NK-92 treated with Interleukin-12 subunit alpha and Interleukin-12 subunit beta, amount 100 ng/mL, for 24 hours (cell line): ENCODE data around the gene PMFBP1.
"Not testable (repeated sequence)": the region's sequence is repeated elsewhere in the genome, so short reads cannot be mapped to it uniquely, and the experiment has no call there.

ENCODE experiments used
- DNase-seq: peaks from one replicate; lab custom pipeline; 2025; lab: John Stamatoyannopoulos, UW

Gene PMFBP1

DNA sequence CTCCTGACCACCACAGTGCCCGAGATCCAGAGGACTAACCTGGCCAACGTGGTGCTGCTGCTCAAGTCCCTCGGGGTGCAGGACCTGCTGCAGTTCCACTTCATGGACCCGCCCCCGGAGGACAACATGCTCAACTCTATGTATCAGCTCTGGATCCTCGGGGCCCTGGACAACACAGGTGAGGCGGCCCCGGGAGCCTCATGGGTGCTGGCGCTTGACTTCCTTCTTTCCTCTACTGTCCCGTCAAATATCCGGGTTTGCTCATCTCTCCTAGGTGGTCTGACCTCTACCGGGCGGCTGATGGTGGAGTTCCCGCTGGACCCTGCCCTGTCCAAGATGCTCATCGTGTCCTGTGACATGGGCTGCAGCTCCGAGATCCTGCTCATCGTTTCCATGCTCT lies 64.6 kb downstream of the PMFBP1 start:
- DNase-seq = no peak

DNA sequence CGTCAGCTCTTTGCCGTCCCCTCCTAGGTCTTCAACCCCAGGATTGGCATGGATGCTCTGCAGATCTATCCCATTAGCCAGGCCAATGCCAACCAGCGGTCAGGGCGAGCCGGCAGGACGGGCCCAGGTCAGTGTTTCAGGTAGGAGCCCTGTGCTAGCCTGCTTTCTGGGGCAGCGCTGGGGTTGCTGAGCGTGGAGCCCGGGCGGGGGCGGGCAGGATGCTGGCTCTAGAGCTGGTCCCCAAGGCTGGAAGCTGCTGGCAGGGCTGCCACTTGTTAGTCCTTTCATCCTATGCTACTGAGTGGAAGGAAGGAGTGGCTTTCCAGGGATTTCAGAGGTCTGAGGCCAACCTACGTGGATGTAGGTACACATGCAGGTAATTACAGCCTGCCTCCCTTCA lies 66.0 kb downstream of the PMFBP1 start:
- no peak for DNase-seq

DNA sequence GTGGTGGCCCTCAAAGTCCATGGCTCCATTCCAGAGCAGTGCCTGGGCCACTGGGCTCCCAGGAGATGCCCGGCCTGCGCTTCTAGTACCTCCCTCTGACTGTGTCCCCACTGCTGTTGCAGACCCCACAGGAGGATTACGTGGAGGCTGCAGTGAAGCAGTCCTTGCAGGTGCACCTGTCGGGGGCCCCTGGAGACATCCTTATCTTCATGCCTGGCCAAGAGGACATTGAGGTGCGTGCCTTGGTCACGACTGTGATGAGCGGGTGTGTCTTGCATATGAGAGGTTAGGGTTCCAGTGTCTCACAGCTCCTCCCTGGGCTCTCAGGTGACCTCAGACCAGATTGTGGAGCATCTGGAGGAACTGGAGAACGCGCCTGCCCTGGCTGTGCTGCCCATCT lies 67.0 kb downstream of the PMFBP1 start:
- DNase-seq = no peak

DNA sequence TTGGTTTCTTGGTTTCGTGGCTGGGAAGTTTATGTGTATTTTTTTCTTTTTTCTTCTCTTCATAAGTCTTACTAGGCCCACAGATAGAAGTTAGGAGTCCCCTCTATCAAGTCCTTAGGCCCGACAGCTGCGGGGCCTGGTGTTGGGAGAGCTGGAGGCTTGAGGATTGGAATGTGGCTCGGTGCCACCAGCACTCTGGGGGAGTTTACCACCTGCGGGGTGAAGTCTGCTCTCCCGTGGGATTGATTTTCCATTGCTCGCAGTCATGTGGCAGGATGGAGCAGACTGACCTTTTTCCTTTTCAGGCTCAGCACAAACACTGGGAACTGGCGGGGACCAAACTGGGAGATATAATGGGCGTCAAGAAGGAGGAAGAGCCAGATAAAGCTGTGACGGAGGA lies 70.8 kb downstream of the PMFBP1 start:
- DNase-seq = no peak

DNA sequence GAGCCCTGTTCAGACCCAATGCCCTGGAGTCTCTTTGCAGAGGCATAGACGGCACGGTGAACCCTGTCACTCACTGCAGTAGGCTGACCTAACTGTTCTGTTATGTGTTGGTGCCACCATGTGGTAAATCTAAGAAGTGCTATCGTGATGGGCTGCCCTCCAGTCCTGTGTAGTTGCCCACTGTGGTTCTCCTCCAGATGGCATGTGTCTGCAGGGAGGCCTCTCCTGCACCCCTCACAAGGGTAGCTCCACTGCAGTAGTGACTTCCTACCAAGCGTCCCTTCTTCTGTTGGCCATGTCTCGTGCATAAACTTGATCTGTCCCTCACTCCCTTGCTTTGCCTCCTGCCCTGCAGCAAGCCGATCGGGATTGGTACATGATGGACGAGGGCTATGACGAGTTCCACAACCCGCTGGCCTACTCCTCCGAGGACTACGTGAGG lies 72.6 kb downstream of the PMFBP1 start:
- DNase-seq = no peak

DNA sequence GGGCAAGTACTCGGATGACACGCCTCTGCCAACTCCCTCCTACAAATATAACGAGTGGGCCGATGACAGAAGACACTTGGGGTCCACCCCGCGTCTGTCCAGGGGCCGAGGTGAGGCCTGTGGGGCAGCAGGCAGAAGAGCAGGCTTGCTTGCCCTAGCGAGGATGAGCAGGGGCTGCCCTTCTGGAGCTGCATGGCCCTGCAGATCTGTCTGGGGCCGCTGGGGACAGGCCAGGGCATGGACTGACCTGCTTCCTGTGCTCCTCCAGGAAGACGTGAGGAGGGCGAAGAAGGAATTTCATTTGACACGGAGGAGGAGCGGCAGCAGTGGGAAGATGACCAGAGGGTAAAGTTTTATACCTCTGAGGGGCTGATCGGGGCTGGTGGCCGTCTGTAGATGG lies 73.0 kb downstream of the PMFBP1 start:
- no peak for DNase-seq

DNA sequence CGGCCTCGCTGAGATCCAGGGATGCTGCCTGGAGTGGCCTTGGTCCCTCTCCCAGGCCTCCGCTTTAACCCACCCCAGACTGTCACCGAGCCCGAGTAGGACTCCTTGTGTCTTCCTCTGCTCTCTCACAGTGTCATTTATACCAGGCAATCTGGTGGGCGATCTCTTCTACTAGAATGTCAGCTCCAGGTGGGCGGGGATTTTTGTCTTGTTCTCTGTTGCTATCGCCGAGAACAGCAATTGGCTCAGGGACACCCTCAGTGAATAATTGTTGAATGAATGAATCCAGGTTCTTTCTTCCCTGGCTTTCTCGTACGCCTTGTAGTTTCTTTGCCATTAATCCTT lies 77.7 kb downstream of the PMFBP1 start:
- no peak for DNase-seq

DNA sequence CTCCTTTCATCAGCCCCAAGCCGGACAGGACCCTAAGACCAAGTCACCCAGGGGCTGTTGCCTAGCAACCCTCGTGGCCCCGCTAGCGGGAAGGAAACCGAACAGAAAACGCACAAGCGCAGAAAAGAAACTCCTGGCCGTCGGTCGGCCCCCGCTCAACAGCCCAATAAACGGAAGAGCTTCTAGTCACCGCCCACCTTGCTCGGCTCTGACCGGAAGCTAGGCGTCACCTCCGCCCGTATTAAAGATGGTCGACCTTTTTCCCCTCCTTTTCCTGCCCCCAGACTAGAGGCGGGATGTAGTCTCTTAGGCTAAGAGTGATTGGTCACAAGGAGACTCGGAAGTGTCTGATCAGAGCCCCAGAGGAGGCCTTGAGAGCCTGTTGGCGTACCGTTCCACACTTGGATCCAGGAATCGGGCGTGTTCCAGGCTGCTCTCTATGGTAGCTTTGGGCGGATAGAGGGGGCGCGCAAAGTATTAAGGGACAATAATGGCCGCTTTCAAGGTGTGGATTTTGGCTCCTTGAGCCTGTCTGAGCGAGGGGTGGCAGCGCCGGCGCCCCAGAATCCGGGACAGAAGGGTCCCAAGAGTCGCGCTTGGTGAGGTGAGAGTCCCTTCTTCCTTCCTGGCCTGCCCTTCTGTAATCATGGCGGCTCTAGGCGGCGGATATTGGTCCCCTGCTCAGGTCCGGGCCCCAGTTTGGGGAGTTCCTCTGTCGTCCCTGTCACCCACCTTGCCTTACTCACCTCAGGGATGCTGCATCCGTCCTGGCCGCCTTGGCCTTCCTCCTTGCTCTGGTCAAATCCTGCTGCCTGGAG lies 78.3 kb downstream of the PMFBP1 start, which contains the start of the genes DHX38 and TXNL4B:
Gene DHX38, plus strand, starts transcription at position 400 of the 818 bp plus-strand sequence. CDS start 2,311 bp downstream, outside the sequence.
Gene TXNL4B, minus strand, starts transcription at position 173 of the 818 bp plus-strand sequence. CDS start 2,871 bp downstream, outside the sequence.
- DNase-seq = peak; percentile 83

DNA sequence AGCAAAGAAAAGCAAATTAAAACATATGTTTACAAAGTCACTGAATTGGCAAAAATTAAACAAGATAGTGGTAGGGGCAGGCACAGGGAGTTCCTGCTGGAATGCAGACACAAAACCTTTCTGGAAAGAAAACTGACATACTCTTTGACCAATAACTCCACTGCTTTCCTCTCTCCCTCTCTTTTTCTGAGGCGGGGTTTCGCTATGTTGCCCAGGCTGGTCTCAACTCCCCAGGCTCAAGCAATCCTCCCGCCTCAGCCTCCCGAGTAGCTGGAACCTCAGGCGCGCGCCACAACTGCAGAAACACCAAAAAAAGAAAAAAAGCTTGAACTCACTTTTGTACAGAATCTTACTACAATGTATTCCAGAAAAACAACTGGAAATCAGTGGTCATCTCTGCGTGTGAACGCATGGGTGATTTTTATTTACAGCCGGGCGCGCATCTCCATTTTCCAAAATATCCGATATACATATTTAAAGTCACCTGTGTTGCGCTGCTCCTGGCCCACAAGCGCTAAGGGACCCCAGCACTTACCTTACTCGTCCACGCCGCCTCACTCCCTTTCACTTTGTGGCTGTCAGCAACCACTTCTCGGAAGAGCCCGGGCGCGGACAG lies 79.0 kb downstream of the PMFBP1 start:
- no peak for DNase-seq

DNA sequence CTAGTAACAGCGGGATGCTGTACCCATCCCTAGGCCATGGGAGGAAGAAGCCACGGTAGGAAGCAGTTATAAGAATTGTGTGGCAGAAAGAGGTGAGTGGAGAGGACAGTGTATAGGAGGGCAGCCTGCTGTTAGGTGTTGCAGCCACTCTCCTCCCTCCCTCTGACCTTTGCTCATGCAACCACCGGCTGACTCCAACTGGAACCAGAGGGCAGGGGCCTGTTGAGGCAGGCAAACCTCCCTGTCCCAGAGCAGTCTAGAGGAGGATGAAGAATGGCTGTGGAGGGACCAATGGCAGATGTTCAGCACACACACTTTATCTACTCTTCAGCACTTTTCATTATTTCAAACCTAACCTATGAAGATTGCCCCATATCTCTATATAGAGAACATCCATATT lies 80.7 kb downstream of the PMFBP1 start:
- no peak for DNase-seq

DNA sequence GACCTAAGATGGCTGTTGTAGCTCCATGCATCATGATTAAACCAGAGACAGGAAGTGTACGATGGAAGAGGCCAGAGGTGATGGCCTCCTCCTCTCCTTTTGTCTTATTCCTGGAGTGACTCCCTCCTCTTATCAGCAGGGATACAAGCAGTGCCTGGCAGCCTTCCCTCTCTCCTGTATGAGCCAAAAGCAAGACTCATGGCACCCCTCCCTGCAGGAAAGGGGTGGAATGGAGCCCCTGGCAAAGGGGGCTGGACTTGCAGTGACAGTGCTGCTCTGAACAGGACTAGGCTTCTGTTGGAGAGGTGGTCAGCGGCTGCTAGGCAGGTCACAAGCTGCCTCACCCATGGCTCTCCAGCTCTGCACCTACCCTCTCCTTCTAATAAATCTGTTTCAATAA lies 87.0 kb downstream of the PMFBP1 start:
- no peak for DNase-seq

DNA sequence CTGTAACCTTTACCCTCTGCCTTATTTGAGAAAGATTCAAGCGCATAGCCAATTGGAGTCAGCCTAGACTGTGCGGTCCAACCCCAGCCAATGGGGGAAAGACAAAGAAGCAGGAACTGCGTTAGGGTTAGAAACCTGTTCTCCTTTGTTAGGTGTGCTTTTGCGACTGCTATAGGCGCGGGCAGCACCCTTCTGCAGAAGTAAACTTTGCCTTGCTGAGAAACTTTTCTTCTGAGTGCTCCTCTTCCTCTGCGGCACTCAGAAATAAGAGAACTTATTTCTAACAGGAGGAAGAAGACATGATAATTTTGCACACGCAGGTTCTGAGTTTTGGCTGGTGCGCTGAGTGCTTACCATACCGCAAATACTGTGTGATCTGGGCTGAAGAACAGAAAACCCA lies 87.5 kb downstream of the PMFBP1 start:
- DNase-seq = no peak

DNA sequence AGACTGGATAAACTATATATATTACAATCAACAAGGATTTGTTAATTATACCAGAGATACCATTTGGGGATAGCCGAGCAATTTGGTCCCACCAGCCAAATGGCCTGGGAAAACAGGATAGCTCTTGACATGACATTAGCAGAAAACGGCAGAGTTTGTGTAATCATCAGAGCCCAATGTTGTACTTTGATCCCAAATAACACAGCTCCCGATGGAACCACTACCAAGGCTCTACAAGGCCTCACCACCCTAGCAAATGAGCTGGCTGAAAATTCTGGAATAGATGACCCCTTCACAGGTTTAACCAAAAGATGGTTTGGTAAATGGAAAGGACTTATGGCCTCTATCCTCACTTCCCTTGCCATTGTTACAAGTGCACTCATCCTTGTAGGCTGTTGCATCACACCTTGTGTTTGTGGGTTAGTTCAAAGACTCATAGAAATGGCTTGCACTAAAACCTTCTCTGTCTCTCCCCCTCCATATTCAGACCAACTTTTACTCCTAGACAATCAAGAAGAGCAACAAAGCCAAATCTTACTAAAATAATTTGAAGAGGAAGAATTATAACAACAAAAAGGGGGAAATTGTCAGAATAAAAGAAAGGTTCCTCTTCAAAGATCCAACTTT lies 88.1 kb downstream of the PMFBP1 start:
- DNase-seq = no peak

DNA sequence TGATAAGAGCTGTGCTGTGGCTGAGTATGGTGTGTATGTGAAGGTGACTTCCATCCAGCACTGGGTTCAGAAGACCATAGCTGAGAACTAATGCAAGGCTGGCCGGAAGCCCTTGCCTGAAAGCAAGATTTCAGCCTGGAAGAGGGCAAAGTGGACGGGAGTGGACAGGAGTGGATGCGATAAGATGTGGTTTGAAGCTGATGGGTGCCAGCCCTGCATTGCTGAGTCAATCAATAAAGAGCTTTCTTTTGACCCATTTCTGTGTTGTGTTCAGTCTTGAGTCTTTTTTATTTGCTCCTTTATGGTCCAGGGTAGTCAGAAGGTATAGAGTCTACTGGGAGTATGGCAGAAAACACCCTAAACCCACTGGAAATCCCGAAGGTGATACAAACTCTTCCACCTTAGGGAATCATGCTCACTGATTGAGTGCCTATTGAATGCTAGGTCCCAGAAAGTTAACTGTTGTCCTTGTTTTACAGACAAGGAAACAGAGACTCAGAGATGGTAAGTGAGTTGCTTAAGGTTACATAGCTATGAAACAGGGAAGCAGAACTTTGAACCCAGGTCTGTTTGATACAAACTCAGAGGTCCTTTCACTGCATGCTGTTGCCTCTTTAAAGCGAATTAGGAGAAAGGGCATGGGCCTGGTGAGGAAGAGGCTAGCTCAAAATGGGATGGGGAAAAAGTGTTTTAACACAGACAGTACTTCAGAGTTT lies 94.8 kb downstream of the PMFBP1 start:
- not testable (repeated sequence) for DNase-seq

DNA sequence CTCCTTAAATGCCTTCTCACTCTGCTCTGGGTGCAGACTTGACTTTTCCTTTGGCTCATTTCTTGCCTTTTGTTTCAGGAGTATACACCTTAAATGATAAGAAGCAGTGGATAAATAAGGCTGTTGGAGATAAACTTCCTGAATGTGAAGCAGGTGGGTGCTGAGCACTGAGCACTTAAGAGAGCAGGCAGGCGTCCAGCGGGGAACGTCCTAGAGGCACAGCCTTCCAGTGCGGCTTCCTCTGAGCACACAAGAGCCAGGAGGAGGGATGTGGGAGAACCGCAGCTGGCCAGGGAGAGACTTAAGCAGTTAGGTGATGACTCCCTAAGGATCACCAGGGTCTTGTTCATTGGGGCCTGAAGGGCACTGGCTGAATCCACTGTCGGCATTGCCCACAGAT lies 96.9 kb downstream of the PMFBP1 start:
- not testable (repeated sequence) for DNase-seq

DNA sequence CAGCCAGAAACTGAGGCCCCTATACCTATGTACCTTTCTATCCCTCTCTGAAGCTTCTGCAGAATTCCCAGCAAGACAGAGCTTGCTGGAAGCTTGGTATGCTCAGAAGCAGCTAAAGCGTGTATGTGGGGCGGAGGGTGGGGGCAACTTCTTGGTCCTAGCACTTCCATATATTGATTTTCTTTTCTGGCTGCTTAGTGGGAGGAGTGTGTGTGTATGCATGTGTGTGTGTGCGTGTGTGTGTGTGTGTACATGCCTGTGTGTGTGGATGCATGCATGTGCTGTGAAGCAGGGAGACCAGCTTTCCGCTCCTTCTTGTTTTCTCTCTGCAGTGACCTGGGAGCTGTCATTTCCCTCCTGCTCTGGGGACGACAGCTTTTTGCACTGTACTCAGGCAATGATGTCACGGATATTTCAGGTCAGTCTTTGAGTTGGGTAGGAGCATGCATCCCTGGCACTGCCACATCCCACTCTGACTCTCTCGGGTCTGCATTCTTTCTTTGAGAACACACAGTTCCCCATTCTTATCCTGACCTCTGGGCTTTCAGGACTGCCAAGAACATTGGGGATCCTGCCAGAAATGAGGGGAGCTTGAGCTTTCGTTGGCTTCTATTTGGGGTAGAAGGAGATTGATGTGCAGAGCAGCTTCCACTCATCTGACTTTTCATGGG lies 98.3 kb downstream of the PMFBP1 start:
- no peak for DNase-seq

DNA sequence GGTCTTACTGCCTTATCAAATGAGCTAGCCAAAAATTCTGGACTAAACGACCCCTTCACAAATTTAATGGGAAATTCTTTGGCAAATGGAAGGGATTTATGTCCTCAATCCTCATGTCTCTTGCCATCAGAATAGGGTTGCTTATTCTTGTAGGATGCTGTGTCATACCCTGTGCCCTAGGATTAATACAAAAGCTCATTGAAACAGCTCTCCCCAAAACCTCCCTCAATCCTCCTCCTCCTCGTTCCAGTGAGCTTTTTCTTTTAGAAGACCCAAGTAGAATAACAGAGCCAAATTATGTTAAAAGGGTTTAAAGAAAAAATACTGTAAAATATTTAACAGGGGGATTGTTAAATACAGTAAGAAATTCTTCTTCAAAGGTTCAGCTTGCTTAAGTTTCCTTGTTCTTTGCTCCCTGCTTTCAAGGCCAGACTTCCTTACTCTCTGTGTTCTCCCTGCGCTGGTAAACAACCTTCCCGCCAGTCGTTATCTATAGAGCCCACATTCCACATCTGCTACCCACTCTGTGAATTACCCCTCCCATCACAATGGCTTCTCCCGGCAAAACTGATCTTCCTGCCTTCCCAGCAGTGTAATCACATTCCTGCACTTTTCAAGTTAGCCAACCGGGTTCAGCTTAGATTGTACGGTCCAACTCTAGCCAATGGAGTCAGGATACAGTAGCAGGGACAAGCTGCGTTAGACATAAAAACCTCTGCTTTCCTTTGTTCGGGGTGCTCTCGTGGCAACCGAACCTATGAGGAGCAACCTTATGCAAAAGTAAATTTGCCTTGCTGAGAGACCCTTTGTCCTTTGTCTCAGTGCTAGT lies 99.2 kb downstream of the PMFBP1 start:
- DNase-seq = no peak
